Activated B cell treated with CpG ODN at 0.5 μM for 24 hours (primary cell): Measurements from ENCODE around the gene DCST2. TPM values are rescaled to one million over a fixed set of nuclear protein-coding genes. Genes with fewer than 3 reads are reported as not detected.

Source experiments
- ATAC-seq: fragments of 200-7000 bp; cut with Tn5 transposase; one replicate; pipeline ENCODE4 v1.10.0; 2021; ENCODE audit warnings: low read depth, mild to moderate bottlenecking, moderate library complexity
- CTCF ChIA-PET: fragments of 350-600 bp; sonication (Branson Sonifier 250); formaldehyde crosslinking; loops from one replicate; lab custom pipeline; 2021; ENCODE audit warnings: antibody characterized with exemption; lab: Charles Lee
- POLR2A ChIA-PET: fragments of 350-600 bp; sonication (Branson Sonifier 250); formaldehyde crosslinking; loops from one replicate; lab custom pipeline; 2021; ENCODE audit warnings: antibody characterized with exemption; lab: Charles Lee
- DNase-seq: peaks from one replicate; pipeline ENCODE4 v3.0.0; 2022
- H3K27ac Mint-ChIP-seq: one replicate; pipeline ENCODE4 v1.8.0; 2020; ENCODE audit warnings: mixed read lengths
- H3K27me3 Mint-ChIP-seq: one replicate; pipeline ENCODE4 v1.8.0; 2021; ENCODE audit warnings: mixed read lengths
- H3K36me3 Mint-ChIP-seq: one replicate; pipeline ENCODE4 v1.8.0; 2021; ENCODE audit warnings: low read depth, mixed read lengths
- H3K4me1 Mint-ChIP-seq: one replicate; pipeline ENCODE4 v1.8.0; 2021; ENCODE audit warnings: mixed read lengths
- H3K4me3 Mint-ChIP-seq: one replicate; pipeline ENCODE4 v1.8.0; 2020; ENCODE audit warnings: mild to moderate bottlenecking, mixed read lengths
- H3K9me3 Mint-ChIP-seq: one replicate; pipeline ENCODE4 v1.8.0; 2020; ENCODE audit warnings: mixed read lengths
- CTCF ChIP-seq: fragments of 200-600 bp; IDR thresholded peaks from one replicate; pipeline ENCODE4 v1.8.0; 2022; ENCODE audit warnings: antibody characterized with exemption, mild to moderate bottlenecking
- intact Hi-C: fragments of 100-400 bp; cut with micrococcal nuclease; formaldehyde crosslinking; loops from one replicate; pipeline ENCODE4 v1.15.1; 2024
- total RNA-seq: library from RNA; stranded (reverse); gene quantifications from 2 replicates; pipeline ENCODE4 v1.2.3, GENCODE V29; 2022

Gene DCST2
- total RNA-seq, 1 donor from 2014 or later: 1.0 TPM

- no peak for TF ChIP-seq CTCF
- intact Hi-C loops: no loop called here
- H3K27ac Mint-ChIP-seq: no peak overlapping the region
- no peaks in the 10 kb centered on the region for H3K9me3 Mint-ChIP-seq
- H3K27me3 Mint-ChIP-seq: no peaks in the 10 kb centered on the region
- CTCF ChIA-PET: no interaction called here
- DNase-seq (no peak), ATAC-seq (no peak)
- H3K4me1 Mint-ChIP-seq: no peaks in the 10 kb centered on the region
- POLR2A ChIA-PET: interaction anchor here (0.6 kb wide), 1 partner anchor 160 kb away, joined by 4 read pairs; no protein-coding TSS in a partner anchor
- no peak overlapping the region for H3K4me3 Mint-ChIP-seq
- no peaks in the 10 kb centered on the region for H3K36me3 Mint-ChIP-seq
These were observed 2.7 kb downstream of the DCST2 start for GRCh38 chr1:155030899-155031298.

- no peak for TF ChIP-seq CTCF
- H3K27ac Mint-ChIP-seq: no peak overlapping the region
- H3K36me3 Mint-ChIP-seq: no peaks in the 10 kb centered on the region
- no peaks in the 10 kb centered on the region for H3K4me1 Mint-ChIP-seq
- ChIA-PET POLR2A (no interaction called here), CTCF (no interaction called here)
- no peaks in the 10 kb centered on the region for H3K27me3 Mint-ChIP-seq
- DNase-seq (no peak), ATAC-seq (no peak)
- no peak overlapping the region for H3K4me3 Mint-ChIP-seq
- intact Hi-C loops: no loop called here
- H3K9me3 Mint-ChIP-seq: no peaks in the 10 kb centered on the region
These were observed 3.3 kb downstream of the DCST2 start for GRCh38 chr1:155030243-155030795.

GRCh38 chr1:155029513-155030242 is 3.9 kb downstream of the DCST2 start:
- H3K4me1 Mint-ChIP-seq: no peaks in the 10 kb centered on the region
- no peaks in the 10 kb centered on the region for H3K27me3 Mint-ChIP-seq
- no peaks in the 10 kb centered on the region for H3K9me3 Mint-ChIP-seq
- intact Hi-C loops: no loop called here
- ATAC-seq: no peak
- POLR2A ChIA-PET: no interaction called here
- no peak for TF ChIP-seq CTCF
- no peak overlapping the region for H3K4me3 Mint-ChIP-seq
- CTCF ChIA-PET: no interaction called here
- no peak overlapping the region for H3K27ac Mint-ChIP-seq
- no peak for DNase-seq
- H3K36me3 Mint-ChIP-seq: no peaks in the 10 kb centered on the region

GRCh38 chr1:155026588-155026987 is 7.0 kb downstream of the DCST2 start:
- no peaks in the 10 kb centered on the region for H3K9me3 Mint-ChIP-seq
- POLR2A ChIA-PET: no interaction called here
- peaks cover under 1% of the 10 kb centered on the region for H3K4me1 Mint-ChIP-seq
- H3K27me3 Mint-ChIP-seq: no peaks in the 10 kb centered on the region
- TF ChIP-seq CTCF: no peak
- CTCF ChIA-PET: no interaction called here
- intact Hi-C loops: no loop called here
- ATAC-seq (no peak), DNase-seq (no peak)
- H3K27ac Mint-ChIP-seq: no peak overlapping the region
- H3K36me3 Mint-ChIP-seq: no peaks in the 10 kb centered on the region
- H3K4me3 Mint-ChIP-seq: no peak overlapping the region

GRCh38 chr1:155026154-155026553 is 7.4 kb downstream of the DCST2 start:
- intact Hi-C loops: no loop called here
- DNase-seq: no peak
- no peaks in the 10 kb centered on the region for H3K36me3 Mint-ChIP-seq
- H3K27me3 Mint-ChIP-seq: no peaks in the 10 kb centered on the region
- POLR2A ChIA-PET: no interaction called here
- CTCF ChIA-PET: no interaction called here
- no peak overlapping the region for H3K27ac Mint-ChIP-seq
- ATAC-seq: no peak
- H3K4me3 Mint-ChIP-seq: no peak overlapping the region
- peaks cover 3% of the 10 kb centered on the region for H3K4me1 Mint-ChIP-seq
- H3K9me3 Mint-ChIP-seq: no peaks in the 10 kb centered on the region
- no peak for TF ChIP-seq CTCF
